RWPE2 (cell line): ENCODE measurements around the gene BUD13.
A peak's percentile ranks its signal among the peaks of the same experiment; 100 is the strongest.

Experiments used
- ATAC-seq: fragments of 200-7000 bp; cut with Tn5 transposase; 3 replicates; pipeline ENCODE4 v1.9.1; 2021; ENCODE audit warnings: low read depth
- DNase-seq: peaks from one replicate; pipeline ENCODE4 v3.0.0-alpha.2; 2020; ENCODE audit warnings: low spot score
- H3K27ac ChIP-seq: fragments of 450-650 bp; 2 replicates; pipeline ENCODE4 v1.5.1; 2017; ENCODE audit warnings: mild to moderate bottlenecking; ENCODE audit not compliant: poor library complexity, severe bottlenecking
- H3K27me3 ChIP-seq: fragments of 250-450 bp; sonication (Bioruptor Pico); 2 replicates; pipeline ENCODE4 v1.5.1; 2021; ENCODE audit warnings: mild to moderate bottlenecking, moderate library complexity; ENCODE audit not compliant: insufficient read depth, poor library complexity, severe bottlenecking
- H3K36me3 ChIP-seq: fragments of 250-450 bp; sonication (Bioruptor Pico); 2 replicates; pipeline ENCODE4 v1.5.1; 2020; ENCODE audit warnings: low read depth, mild to moderate bottlenecking, moderate library complexity
- H3K4me1 ChIP-seq: fragments of 250-450 bp; sonication (Bioruptor Pico); 2 replicates; pipeline ENCODE4 v1.5.1; 2021; ENCODE audit warnings: mild to moderate bottlenecking, moderate library complexity; ENCODE audit not compliant: insufficient read depth, poor library complexity, severe bottlenecking
- H3K4me3 ChIP-seq: fragments of 250-450 bp; sonication (Bioruptor Pico); 2 replicates; pipeline ENCODE4 v1.5.1; 2021; ENCODE audit warnings: mild to moderate bottlenecking, moderate library complexity; ENCODE audit not compliant: severe bottlenecking
- H3K9me3 ChIP-seq: fragments of 250-450 bp; sonication (Bioruptor Pico); 2 replicates; pipeline ENCODE4 v1.5.1; 2021; ENCODE audit warnings: mild to moderate bottlenecking, moderate library complexity; ENCODE audit not compliant: severe bottlenecking
- TF ChIP-seq, protein P1 (sequence below): fragments of 450-650 bp; IDR thresholded peaks from one replicate; pipeline ENCODE4 v1.5.1; 2017; ENCODE audit warnings: mild to moderate bottlenecking, moderate library complexity; ENCODE audit not compliant: poor library complexity, severe bottlenecking

BUD13 gene

DNA sequence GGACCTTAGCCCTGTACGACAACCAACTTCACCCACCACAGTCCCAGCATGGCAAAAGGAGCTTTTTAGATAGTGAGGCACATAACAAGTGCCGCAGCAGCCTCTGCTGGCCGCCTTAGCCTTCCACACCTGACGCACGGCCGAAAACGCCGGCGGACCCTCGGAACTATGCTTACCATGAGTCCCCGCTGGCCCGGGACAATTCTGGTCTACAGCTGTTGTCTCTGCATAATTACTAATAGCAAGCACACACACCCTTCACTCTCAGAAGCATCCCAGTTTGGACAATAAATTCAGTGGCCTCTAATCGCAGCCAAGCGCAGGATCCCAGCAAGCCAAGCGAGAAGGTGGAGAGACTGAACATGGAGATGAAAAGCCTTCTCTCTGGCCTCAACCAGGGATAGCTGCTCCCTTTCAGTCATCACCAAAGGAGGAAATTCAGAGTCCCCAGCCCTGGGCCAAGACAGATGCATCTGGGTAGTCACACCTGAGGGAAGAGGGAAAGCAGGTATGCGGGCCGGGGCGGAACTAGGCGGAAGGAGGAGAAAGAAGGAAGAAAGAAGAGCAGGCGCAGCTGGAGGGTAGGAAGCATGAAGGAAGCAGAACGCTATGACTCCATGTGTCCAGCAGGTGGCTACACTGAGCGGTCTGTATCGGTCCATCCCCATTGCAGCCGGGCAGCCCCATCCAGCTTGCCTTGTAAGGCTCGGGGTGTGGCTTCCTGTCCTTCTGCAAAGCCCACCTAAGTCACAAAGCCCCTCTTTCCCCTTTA is 40.3 kb downstream of the BUD13 start:
- Histone ChIP-seq H3K4me1 (no peaks in the 10 kb centered on the region), H3K36me3 (no peaks in the 10 kb centered on the region), H3K9me3 (no peaks in the 10 kb centered on the region), H3K27me3 (no peaks in the 10 kb centered on the region), H3K4me3 (no peak overlapping the region), H3K27ac (no peak overlapping the region)
- DNase-seq = no peak
- TF ChIP-seq, protein P1, sequence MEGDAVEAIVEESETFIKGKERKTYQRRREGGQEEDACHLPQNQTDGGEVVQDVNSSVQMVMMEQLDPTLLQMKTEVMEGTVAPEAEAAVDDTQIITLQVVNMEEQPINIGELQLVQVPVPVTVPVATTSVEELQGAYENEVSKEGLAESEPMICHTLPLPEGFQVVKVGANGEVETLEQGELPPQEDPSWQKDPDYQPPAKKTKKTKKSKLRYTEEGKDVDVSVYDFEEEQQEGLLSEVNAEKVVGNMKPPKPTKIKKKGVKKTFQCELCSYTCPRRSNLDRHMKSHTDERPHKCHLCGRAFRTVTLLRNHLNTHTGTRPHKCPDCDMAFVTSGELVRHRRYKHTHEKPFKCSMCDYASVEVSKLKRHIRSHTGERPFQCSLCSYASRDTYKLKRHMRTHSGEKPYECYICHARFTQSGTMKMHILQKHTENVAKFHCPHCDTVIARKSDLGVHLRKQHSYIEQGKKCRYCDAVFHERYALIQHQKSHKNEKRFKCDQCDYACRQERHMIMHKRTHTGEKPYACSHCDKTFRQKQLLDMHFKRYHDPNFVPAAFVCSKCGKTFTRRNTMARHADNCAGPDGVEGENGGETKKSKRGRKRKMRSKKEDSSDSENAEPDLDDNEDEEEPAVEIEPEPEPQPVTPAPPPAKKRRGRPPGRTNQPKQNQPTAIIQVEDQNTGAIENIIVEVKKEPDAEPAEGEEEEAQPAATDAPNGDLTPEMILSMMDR = peak; percentile 80
- ATAC-seq = peak; percentile 70

DNA sequence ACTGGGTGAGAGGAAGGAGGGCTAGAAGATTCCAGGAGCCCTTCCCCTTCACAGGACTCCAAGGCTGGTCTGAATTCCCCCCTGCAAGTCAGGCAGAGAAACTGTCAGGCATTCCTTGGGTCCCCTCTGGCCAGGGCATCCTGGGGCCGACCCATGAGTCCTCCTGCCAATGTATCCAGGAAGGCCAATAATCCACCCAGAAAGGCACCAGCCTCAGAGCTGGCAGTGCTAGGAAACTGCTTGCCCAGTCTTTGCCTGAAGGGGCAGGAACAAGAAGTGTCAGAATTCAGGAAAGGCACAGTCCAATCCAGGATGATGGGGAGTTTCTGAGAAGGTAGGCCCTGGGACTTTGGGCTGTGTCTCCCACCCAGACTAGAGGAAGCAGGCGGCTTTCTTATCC is 41.0 kb downstream of the BUD13 start:
- TF ChIP-seq, protein P1 = no peak
- no peak overlapping the region for H3K27ac ChIP-seq
- no peak overlapping the region for H3K4me3 ChIP-seq
- no peak for ATAC-seq
- H3K36me3 ChIP-seq = no peaks in the 10 kb centered on the region
- DNase-seq = no peak
- H3K9me3 ChIP-seq = no peaks in the 10 kb centered on the region
- H3K27me3 ChIP-seq = no peaks in the 10 kb centered on the region
- no peaks in the 10 kb centered on the region for H3K4me1 ChIP-seq

DNA sequence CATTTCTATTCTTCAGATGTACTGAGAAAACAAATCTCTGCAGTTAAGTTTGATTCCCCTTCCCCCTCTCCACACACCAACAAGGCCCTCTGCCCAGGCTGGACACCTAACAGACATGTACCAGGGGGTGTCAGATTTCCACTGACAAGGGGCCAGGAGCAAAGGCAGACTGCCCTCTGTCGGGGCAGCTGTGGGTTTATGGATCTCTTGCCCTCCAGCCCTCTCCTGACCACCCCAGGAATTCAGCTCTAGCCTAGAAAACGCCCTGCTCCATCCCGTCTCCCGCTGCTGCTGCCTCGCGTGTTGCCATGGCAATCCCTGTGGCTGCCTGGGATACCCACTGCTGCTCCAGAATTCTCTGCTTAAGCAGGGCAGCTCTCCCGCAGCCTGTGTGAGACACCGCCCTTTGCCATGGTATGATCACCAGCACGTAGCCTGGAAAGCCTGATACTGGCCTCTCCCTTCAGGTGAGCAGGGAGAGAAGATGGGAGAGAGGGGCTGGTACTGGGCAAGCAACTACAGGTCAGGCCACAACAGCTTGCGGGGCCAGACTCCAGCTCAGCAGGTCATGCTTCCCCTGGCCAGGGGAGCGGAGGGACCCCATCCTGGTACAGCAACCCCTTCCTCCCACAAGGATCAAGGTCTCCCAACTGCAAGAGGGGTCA is 41.6 kb downstream of the BUD13 start:
- Histone ChIP-seq H3K27ac (no peak overlapping the region), H3K9me3 (no peaks in the 10 kb centered on the region), H3K4me1 (no peaks in the 10 kb centered on the region), H3K36me3 (no peaks in the 10 kb centered on the region), H3K4me3 (no peak overlapping the region), H3K27me3 (no peaks in the 10 kb centered on the region)
- no peak for DNase-seq
- TF ChIP-seq, protein P1 = no peak
- peak; percentile 11; the same call in 1 of the 3 replicates for ATAC-seq

DNA sequence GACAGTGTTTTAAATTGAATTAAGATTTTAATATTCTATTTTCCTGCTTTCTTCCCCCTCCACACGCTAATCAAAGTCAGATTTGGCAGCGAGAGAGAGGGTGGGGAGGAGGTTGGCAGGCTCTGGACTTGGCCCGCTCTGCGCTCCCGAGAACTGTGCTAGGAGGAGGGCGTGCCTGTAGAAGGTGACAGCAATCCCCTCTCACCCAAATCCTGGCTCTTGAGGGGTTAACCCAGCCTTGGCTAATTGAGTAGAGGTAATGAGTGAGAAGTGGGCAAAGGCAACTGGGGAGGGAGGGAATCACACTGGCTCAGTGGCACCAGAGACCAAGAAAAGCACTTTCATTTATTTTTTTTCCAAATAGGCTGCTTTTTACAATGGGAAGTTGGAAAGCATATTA is 42.2 kb downstream of the BUD13 start:
- ATAC-seq (no peak), DNase-seq (no peak)
- TF ChIP-seq, protein P1 = no peak
- Histone ChIP-seq H3K9me3 (no peaks in the 10 kb centered on the region), H3K4me3 (no peak overlapping the region), H3K27me3 (no peaks in the 10 kb centered on the region), H3K27ac (no peak overlapping the region), H3K4me1 (no peaks in the 10 kb centered on the region), H3K36me3 (no peaks in the 10 kb centered on the region)

DNA sequence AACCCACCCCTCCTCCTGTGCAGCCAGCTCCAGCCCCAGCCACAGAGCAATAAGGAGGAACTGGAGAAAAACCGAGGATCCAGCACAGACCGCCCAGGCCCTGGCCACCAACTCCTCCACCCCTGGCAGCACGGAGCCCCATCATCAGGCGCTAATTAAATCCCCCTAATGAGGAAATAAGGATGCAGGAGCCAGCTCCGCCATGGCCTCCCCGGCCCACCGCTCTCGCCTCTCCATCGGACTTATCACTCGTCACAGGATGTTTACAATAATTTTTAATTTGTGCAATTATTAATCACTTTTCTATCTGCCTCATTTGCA is 42.6 kb downstream of the BUD13 start:
- ATAC-seq (no peak), DNase-seq (no peak)
- no peak overlapping the region for H3K27ac ChIP-seq
- no peaks in the 10 kb centered on the region for H3K27me3 ChIP-seq
- TF ChIP-seq, protein P1 = no peak
- no peaks in the 10 kb centered on the region for H3K4me1 ChIP-seq
- no peak overlapping the region for H3K4me3 ChIP-seq
- H3K36me3 ChIP-seq = no peaks in the 10 kb centered on the region
- no peaks in the 10 kb centered on the region for H3K9me3 ChIP-seq
